ENCODE data around the gene KDM7A.

The KDM7A gene

DNA sequence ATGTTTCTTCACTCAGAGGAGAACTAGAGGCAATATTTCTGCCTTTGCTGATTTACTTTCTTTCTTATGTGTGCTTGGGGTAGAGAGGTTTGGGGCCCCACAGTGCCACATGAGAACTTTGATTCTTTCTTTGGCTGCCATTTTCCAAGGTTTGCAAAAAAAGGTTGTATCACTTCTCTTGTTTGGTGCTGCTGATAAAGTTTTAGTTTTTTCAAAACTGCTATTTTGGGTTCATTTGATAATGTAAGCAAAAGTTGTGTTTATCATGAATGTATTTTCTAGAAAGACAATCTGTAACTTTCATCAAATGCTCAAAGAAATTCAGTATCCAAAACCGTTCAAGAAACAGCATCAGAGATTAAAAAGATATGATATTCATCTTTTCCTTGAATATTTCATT is 83.4 kb downstream of the KDM7A start:
- TF ChIP-seq, protein P1, sequence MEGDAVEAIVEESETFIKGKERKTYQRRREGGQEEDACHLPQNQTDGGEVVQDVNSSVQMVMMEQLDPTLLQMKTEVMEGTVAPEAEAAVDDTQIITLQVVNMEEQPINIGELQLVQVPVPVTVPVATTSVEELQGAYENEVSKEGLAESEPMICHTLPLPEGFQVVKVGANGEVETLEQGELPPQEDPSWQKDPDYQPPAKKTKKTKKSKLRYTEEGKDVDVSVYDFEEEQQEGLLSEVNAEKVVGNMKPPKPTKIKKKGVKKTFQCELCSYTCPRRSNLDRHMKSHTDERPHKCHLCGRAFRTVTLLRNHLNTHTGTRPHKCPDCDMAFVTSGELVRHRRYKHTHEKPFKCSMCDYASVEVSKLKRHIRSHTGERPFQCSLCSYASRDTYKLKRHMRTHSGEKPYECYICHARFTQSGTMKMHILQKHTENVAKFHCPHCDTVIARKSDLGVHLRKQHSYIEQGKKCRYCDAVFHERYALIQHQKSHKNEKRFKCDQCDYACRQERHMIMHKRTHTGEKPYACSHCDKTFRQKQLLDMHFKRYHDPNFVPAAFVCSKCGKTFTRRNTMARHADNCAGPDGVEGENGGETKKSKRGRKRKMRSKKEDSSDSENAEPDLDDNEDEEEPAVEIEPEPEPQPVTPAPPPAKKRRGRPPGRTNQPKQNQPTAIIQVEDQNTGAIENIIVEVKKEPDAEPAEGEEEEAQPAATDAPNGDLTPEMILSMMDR (IDR thresholded peaks at IDR 0.05; ENCODE audit: low read depth, low read length), result no peak
- Histone ChIP-seq H3K4me1 (no peaks in the 10 kb centered on the region), H3K27me3 (no peaks in the 10 kb centered on the region), H3K9me3 (no peaks in the 10 kb centered on the region), H3K36me3 (peaks cover 8% of the 10 kb centered on the region; the same call in 1 of the 2 replicates), H3K4me3 (ENCODE audit: low read depth, low read length) (no peak overlapping the region)
- no peak for DNase-seq

DNA sequence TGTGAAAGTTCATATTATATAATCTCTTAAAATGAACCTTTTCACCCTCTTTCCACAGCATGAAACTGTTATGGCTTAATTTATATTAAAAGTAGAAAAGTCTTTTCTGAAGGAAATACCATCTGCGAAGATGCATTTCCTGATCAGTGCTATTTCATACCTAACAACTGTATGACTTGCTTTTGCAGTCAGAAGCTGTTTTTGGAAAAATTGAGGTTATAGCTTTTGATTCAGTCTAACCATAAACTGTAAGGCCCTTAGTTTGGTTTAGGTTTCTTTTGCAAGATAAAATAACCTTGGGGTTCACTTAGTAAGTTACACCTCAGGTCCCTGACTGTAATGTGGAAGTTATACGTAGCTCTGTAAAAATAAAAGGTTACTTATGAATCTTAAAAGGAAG is 91.3 kb downstream of the KDM7A start:
- Histone ChIP-seq H3K4me1 (no peaks in the 10 kb centered on the region), H3K4me3 (ENCODE audit: low read depth, low read length) (no peak overlapping the region), H3K9me3 (no peaks in the 10 kb centered on the region), H3K36me3 (no peaks in the 10 kb centered on the region), H3K27me3 (no peaks in the 10 kb centered on the region)
- TF ChIP-seq, protein P1 (IDR thresholded peaks at IDR 0.05; ENCODE audit: low read depth, low read length), result no peak
- no peak for DNase-seq

DNA sequence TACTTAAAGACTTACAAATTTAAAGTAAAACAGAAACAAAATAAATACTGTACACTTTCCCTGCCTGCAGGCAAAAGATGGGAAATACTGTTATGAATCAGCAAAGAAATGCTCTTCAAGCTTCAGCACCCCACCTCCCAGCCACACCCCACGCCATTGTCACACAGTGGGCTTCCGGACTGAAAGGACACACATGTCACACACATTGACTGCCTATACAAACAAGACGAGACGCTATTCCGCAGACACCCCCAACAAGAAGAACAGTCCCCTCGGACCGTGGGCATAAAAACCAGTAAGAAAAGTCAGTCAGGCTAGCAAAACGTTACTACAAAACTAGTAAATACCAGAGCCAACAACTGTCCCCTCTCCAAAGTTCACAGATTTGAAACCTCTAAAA is 91.8 kb downstream of the KDM7A start:
- no peak for DNase-seq
- H3K36me3 ChIP-seq, result no peaks in the 10 kb centered on the region

DNA sequence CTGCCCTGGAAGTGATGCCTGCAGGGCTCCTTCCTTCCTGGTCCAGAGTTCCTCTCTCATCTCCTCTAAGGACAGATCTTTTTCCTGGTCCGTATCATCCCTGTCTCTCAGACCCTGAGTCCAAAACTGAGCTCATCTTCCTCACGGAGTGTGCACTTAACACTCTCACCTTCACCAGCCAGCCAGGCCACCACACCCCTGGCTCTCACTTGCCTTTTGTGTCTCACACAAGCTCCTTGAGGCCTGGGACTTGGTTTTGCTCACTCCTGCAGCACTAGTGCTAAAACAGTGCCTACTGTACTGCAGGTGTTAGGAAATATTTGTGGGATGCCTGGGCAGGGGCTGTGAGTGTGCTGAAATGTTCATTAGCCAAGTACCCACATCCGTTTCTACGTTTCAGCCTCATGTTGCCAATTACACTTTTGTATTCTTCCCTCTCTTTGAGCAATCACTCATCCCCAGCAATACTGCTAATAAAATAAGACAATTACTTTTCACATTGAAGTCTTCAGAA is 92.6 kb downstream of the KDM7A start:
- Histone ChIP-seq H3K36me3 (no peaks in the 10 kb centered on the region), H3K4me3 (ENCODE audit: low read depth, low read length) (no peak overlapping the region), H3K4me1 (peaks cover under 1% of the 10 kb centered on the region), H3K9me3 (no peaks in the 10 kb centered on the region), H3K27me3 (no peaks in the 10 kb centered on the region)
- TF ChIP-seq, protein P1 (IDR thresholded peaks at IDR 0.05; ENCODE audit: low read depth, low read length), result no peak
- no peak for DNase-seq

More for the DNA sequence above, 91.8 kb downstream of the KDM7A start:
- no peaks in the 10 kb centered on the region for H3K4me1 ChIP-seq
- TF ChIP-seq, protein P1 (IDR thresholded peaks at IDR 0.05; ENCODE audit: low read depth, low read length), result no peak
- H3K9me3 ChIP-seq, result no peaks in the 10 kb centered on the region
- H3K27me3 ChIP-seq, result no peaks in the 10 kb centered on the region
- no peak overlapping the region for H3K4me3 ChIP-seq (ENCODE audit: low read depth, low read length)

DNA sequence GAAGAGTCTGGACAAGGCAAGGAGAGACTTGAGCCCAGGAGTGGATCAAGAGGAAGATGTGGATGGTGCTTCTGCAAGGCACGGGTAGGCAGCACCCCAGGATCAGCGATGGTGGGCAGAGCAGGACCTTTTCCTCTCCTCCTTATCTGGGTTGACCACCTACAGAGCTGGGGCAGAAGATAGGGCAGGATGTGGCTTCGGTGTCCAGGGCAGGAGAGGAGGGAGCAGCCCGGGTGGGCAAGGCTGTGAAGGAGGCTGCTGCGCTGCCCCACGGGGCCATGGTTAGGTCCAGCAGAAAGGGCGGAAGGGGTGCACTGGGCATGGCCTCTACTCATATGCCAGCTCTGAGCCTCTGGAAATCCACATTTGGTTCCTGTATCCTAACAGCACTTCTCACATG is 94.0 kb downstream of the KDM7A start:
- H3K9me3 ChIP-seq, result no peaks in the 10 kb centered on the region
- no peak for DNase-seq
- no peaks in the 10 kb centered on the region for H3K27me3 ChIP-seq
- TF ChIP-seq, protein P1 (IDR thresholded peaks at IDR 0.05; ENCODE audit: low read depth, low read length), result no peak
- H3K36me3 ChIP-seq, result no peaks in the 10 kb centered on the region
- H3K4me1 ChIP-seq, result peaks cover 5% of the 10 kb centered on the region
- H3K4me3 ChIP-seq (ENCODE audit: low read depth, low read length), result no peak overlapping the region

DNA sequence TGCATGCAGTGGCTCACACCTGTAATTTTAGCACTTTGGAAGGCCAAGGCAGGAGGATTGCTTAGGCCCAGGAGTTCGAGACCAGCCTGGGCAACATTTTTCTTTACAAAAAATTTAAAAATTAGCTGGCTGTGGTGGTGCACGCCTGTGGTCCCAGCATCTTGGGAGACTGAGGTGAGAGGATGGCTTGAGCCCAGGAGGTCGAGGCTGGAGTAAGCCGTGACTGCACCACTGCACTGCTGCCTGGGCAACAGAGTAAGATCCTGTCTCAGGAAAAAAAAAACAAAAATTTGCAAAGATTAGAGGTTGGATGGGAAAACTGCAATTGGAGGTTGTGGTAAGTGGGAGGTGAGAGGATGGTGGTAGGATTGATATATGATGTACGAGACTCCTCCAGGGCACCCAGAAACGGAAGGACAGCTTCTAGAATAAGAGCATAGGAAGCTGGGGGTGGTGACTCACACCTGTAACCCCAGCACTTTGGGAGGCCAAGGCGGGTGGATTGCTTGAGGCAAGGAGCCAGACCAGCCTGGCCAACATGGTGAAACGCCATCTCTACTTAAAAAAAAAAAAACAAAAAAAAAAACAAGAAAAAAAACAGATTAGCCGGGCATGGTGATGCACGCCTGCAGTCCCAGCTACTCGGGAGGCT is 94.9 kb downstream of the KDM7A start:
- no peak overlapping the region for H3K4me3 ChIP-seq (ENCODE audit: low read depth, low read length)
- no peak for DNase-seq
- peaks cover 5% of the 10 kb centered on the region for H3K4me1 ChIP-seq
- no peaks in the 10 kb centered on the region for H3K36me3 ChIP-seq
- no peaks in the 10 kb centered on the region for H3K27me3 ChIP-seq
- H3K9me3 ChIP-seq, result no peaks in the 10 kb centered on the region
- TF ChIP-seq, protein P1 (IDR thresholded peaks at IDR 0.05; ENCODE audit: low read depth, low read length), result no peak

Measured in BE2C (cell line).